NB4 (cell line): ENCODE data around the gene IPO13.
A peak's percentile ranks its signal among the peaks of the same experiment; 100 is the strongest.

Experiments
- DNase-seq: peaks from one replicate; pipeline ENCODE4 v3.0.0; 2010; ENCODE audit warnings: low read depth
- H3K4me3 ChIP-seq: one replicate; pipeline ENCODE4 v1.5.1; 2011; ENCODE audit warnings: mild to moderate bottlenecking, low read depth, low read length, moderate library complexity
- MYC ChIP-seq: IDR thresholded peaks from 2 replicates; pipeline ENCODE4 v1.6.1; 2011; ENCODE audit warnings: low read depth, low read length
- POLR2A ChIP-seq: IDR thresholded peaks from 2 replicates; pipeline ENCODE4 v1.6.1; 2011; ENCODE audit warnings: mild to moderate bottlenecking; ENCODE audit not compliant: insufficient read length; ENCODE audit errors: extremely low read depth
- TF ChIP-seq, protein P1 (sequence below): IDR thresholded peaks from 2 replicates; pipeline ENCODE4 v1.6.1; 2011; ENCODE audit warnings: low read depth, low read length
- TF ChIP-seq, protein P2 (sequence below): IDR thresholded peaks from one replicate; pipeline ENCODE4 v1.5.1; 2012; ENCODE audit warnings: low read depth, low read length

Gene IPO13

DNA sequence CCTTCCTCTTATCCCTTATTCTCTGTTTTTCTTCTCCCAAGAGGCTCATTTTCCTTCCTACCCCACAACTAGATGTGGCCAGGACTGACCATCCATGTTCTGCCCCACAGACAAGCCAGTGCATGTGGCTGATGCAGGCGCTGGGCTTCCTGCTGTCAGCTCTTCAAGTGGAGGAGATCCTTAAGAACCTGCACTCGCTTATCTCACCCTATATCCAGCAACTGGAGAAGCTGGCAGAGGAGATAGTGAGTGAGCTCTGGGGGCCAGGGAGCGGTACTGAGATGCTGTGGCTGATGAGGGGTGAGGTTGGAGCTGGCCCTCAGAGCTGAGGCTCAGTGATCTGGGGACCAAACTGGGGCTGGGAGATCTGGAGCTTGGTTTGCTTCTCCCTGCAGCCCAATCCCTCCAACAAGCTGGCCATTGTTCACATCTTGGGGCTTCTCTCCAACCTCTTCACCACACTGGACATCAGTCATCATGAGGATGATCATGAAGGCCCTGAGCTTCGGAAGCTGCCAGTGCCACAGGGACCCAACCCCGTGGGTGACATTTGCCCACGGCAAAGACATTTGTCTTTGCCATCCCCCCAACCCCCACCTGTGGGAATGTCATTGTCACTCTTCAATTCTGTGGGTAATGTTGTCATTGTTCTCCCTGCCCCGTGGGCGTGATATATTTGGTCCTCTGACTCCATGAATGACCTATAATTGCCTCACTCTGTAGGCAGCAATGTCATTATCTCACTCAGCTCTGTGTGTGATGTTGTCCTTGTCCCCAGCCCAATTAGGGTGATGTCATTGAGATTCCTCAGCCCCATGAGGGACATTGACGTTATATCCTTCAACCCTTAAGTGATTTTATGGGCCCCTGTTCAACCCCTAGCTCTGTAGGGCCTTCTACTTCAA, 11.9 kb downstream of the IPO13 start:
- no peak for DNase-seq
- H3K4me3 ChIP-seq: no peak overlapping the region
- TF ChIP-seq, protein P1, sequence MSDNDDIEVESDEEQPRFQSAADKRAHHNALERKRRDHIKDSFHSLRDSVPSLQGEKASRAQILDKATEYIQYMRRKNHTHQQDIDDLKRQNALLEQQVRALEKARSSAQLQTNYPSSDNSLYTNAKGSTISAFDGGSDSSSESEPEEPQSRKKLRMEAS: no peak
- TF ChIP-seq MYC: no peak
- TF ChIP-seq, protein P2, sequence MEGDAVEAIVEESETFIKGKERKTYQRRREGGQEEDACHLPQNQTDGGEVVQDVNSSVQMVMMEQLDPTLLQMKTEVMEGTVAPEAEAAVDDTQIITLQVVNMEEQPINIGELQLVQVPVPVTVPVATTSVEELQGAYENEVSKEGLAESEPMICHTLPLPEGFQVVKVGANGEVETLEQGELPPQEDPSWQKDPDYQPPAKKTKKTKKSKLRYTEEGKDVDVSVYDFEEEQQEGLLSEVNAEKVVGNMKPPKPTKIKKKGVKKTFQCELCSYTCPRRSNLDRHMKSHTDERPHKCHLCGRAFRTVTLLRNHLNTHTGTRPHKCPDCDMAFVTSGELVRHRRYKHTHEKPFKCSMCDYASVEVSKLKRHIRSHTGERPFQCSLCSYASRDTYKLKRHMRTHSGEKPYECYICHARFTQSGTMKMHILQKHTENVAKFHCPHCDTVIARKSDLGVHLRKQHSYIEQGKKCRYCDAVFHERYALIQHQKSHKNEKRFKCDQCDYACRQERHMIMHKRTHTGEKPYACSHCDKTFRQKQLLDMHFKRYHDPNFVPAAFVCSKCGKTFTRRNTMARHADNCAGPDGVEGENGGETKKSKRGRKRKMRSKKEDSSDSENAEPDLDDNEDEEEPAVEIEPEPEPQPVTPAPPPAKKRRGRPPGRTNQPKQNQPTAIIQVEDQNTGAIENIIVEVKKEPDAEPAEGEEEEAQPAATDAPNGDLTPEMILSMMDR: no peak
- TF ChIP-seq POLR2A: no peak

DNA sequence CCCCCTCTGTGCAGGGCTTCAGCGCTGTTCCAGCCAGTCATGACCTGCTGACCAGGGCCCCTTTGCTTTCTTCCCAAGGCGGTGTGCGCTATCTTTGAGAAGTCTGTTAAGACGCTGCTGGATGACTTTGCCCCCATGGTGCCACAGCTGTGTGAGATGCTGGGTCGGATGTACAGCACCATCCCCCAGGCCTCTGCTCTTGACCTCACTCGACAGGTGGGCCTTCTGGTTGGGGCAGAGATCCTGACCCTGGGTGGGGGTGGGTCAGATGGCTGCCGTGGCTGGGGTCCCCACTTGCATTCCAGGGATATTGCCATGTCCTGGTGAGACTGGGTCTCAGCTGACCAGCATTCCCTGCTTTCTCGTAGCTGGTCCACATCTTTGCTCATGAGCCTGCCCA, 14.0 kb downstream of the IPO13 start:
- TF ChIP-seq, protein P2: no peak
- TF ChIP-seq, protein P1: no peak
- TF ChIP-seq POLR2A (no peak), MYC (no peak)
- no peak for DNase-seq
- H3K4me3 ChIP-seq: no peak overlapping the region

- no peak for DNase-seq
- no peak overlapping the region for H3K4me3 ChIP-seq
- TF ChIP-seq, protein P1: no peak
- TF ChIP-seq MYC: no peak
- TF ChIP-seq POLR2A: no peak
- TF ChIP-seq, protein P2: no peak
These were observed 14.9 kb downstream of the IPO13 start for GRCh38 chr1:43961692-43962091.

GRCh38 chr1:43962324-43962723, 15.6 kb downstream of the IPO13 start:
- TF ChIP-seq, protein P2: no peak
- TF ChIP-seq, protein P1: no peak
- no peak for TF ChIP-seq POLR2A
- no peak for TF ChIP-seq MYC
- no peak for DNase-seq

GRCh38 chr1:43963006-43963405, 16.3 kb downstream of the IPO13 start:
- peak; percentile 64 for DNase-seq
- H3K4me3 ChIP-seq: no peak overlapping the region
- TF ChIP-seq POLR2A: no peak
- TF ChIP-seq MYC: no peak
- TF ChIP-seq, protein P2: no peak
- TF ChIP-seq, protein P1: no peak

More at GRCh38 chr1:43962324-43962723, 15.6 kb downstream of the IPO13 start:
- H3K4me3 ChIP-seq: no peak overlapping the region
